GM10248 (cell line): ENCODE measurements around the gene TSSK2.

Source experiments
- CTCF ChIA-PET: fragments of 300-600 bp; sonication (Branson Sonifier 250); formaldehyde crosslinking; extraction: SDS; loops from one replicate; lab custom pipeline; 2021; ENCODE audit warnings: antibody characterized with exemption; lab: Yijun Ruan, JAX
- POLR2A ChIA-PET: fragments of 350-650 bp; sonication (Branson Sonifier 250); formaldehyde crosslinking; extraction: SDS; loops from one replicate; lab custom pipeline; 2020; ENCODE audit warnings: antibody characterized with exemption; lab: Yijun Ruan, JAX
- DNase-seq: peaks from one replicate; pipeline ENCODE4 v3.0.0; 2012; ENCODE audit errors: extremely low spot score
- CTCF ChIP-seq: IDR thresholded peaks from 2 replicates; pipeline ENCODE4 v1.5.1; 2012; ENCODE audit warnings: mild to moderate bottlenecking, low read depth; ENCODE audit errors: extremely low read depth, missing control alignments, control extremely low read depth

The TSSK2 gene

DNA sequence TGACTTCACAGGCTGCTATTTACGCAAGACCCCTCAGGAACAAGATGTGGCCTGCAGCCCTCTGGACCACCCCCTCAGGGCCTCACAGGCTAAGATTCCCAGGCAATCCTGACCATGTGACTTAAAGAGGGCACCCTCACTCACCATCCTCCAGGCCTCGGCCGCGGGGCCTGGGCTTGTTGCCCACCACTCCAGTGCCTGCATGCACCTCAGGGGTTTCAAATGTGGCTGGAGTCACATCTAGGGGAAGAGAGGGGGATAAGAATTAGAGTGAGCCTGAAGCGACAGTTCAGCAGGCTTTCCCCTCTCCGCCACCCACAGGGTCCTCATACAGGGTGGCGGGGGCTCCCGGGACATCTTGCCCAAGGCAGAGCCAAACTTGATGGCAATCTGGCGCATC lies 11.3 kb downstream of the TSSK2 start:
- POLR2A ChIA-PET = interaction anchor here (1.0 kb wide), 1 partner anchor 9 kb away, joined by 4 read pairs; no protein-coding TSS in a partner anchor
- no peak for TF ChIP-seq CTCF
- DNase-seq = no peak
- CTCF ChIA-PET = interaction anchor here (2.5 to 3.0 kb wide), 2 partner anchors 14 to 26 kb away, joined by 5 to 9 read pairs; no protein-coding TSS in a partner anchor

DNA sequence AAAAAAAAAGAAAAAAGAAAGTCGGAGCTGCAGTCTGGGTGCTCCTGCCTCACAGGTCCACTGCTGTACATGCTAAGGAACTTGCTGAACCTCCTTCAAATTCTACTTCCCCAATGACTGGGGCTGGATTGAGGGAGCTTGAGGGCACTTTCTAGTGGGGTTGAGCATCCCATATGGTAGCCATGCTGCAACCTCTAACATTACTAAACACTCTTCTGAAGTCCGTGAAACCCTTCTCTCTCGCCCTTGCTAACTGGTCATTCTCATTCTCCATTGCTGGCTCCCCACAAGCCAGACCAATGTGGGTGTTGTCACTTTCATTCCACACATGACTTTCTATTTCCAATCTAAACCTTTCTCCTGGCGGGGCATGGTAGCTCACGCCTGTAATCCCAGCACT lies 12.1 kb downstream of the TSSK2 start:
- POLR2A ChIA-PET = interaction anchor here (1.0 kb wide), 1 partner anchor 31 kb away, joined by 3 read pairs; no protein-coding TSS in a partner anchor
- no peak for TF ChIP-seq CTCF
- CTCF ChIA-PET = interaction anchor here (0.7 to 4.7 kb wide), 14 partner anchors 10 to 486 kb away, joined by 3 to 39 read pairs (median 6); partner anchors contain the start of genes CLTCL1 and TSSK2
- DNase-seq = no peak

- no peak for TF ChIP-seq CTCF
- POLR2A ChIA-PET = interaction anchor here (1.0 kb wide), 1 partner anchor 30 kb away, joined by 3 read pairs; no protein-coding TSS in a partner anchor
- CTCF ChIA-PET = interaction anchor here (0.7 to 4.7 kb wide), 25 partner anchors 10 to 489 kb away, joined by 3 to 39 read pairs (median 5); partner anchors contain the start of genes CLTCL1, DGCR2, SLC25A1 and TSSK2
Observed at GRCh38 chr22:19143967-19144400, 12.9 kb downstream of the TSSK2 start.

GRCh38 chr22:19146215-19146968 lies 15.3 kb downstream of the TSSK2 start:
- no peak for DNase-seq
- ChIA-PET CTCF (interaction anchor here (0.8 to 4.7 kb wide), 4 partner anchors 9 to 484 kb away, joined by 4 to 39 read pairs (median 16); no protein-coding TSS in a partner anchor), POLR2A (no interaction called here)
- TF ChIP-seq CTCF = no peak

More at GRCh38 chr22:19143967-19144400, 12.9 kb downstream of the TSSK2 start:
- no peak for DNase-seq

- DNase-seq = no peak
- ChIA-PET POLR2A (no interaction called here), CTCF (interaction anchor here (0.8 to 4.7 kb wide), 3 partner anchors 8 to 483 kb away, joined by 4 to 39 read pairs (median 4); no protein-coding TSS in a partner anchor)
- TF ChIP-seq CTCF = no peak
Observed at GRCh38 chr22:19147195-19147780, 16.2 kb downstream of the TSSK2 start.

GRCh38 chr22:19148417-19149046 lies 17.4 kb downstream of the TSSK2 start:
- TF ChIP-seq CTCF = no peak
- ChIA-PET CTCF (interaction anchor here (0.8 to 0.9 kb wide), 2 partner anchors 27 to 481 kb away, joined by 3 to 4 read pairs; partner anchors contain the start of gene DGCR2), POLR2A (no interaction called here)
- no peak for DNase-seq
